ENCODE results near the gene PGM1. TPM values are rescaled to one million over a fixed set of nuclear protein-coding genes. Genes with fewer than 3 reads are reported as not detected.

The PGM1 gene
- total and polyA plus RNA-seq, 2 of the 13 experiments (the other 11 are each of a cell fraction or from before 2014, with no cell fraction given) = 51.6 to 105 TPM

GRCh38 chr1:63601061-63601460 is 7.8 kb downstream of the PGM1 start (continued):
- TF ChIP-seq ZFP90 (CRISPR knock-in tag; IDR thresholded peaks at IDR 0.05; ENCODE audit: borderline replicate concordance) (no peak), ATM (IDR thresholded peaks at IDR 0.05; ENCODE audit: borderline replicate concordance) (no peak), GFI1 (CRISPR knock-in tag; IDR thresholded peaks at IDR 0.05; ENCODE audit: borderline replicate concordance) (no peak), ZNF775 (CRISPR knock-in tag; IDR thresholded peaks at IDR 0.05; ENCODE audit: borderline replicate concordance) (no peak), BATF2 (CRISPR knock-in tag; IDR thresholded peaks at IDR 0.05) (no peak), SIX1 (CRISPR knock-in tag; IDR thresholded peaks at IDR 0.05; ENCODE audit: borderline replicate concordance) (no peak), TOPORS (CRISPR knock-in tag; IDR thresholded peaks at IDR 0.05) (no peak), ZNF101 (CRISPR knock-in tag; IDR thresholded peaks at IDR 0.05; ENCODE audit: borderline replicate concordance, low read depth) (no peak)

GRCh38 chr1:63601463-63601862 is 8.3 kb downstream of the PGM1 start:
- ChIA-PET POLR2A (no interaction called here), CTCF (ENCODE audit: low intra/inter-chr PET ratio, low total read pairs) (no interaction called here)
- WGBS (ENCODE audit: low lambda C conversion rate) = 85% methylated on average over 4 of the region's 4 CpGs
- intact Hi-C loops (cut with micrococcal nuclease; ENCODE audit: unreplicated experiment) = no loop called here
- ATAC-seq (no peak), DNase-seq (ENCODE audit: low spot score) (no peak), FAIRE-seq (no peak)
- BruUV-seq (replicated peaks) = no TSS peak
- TF ChIP-seq ZNF550 (CRISPR knock-in tag; IDR thresholded peaks at IDR 0.05; ENCODE audit: borderline replicate concordance) = no peak
- no peak for TF ChIP-seq FOXJ3 (CRISPR knock-in tag; IDR thresholded peaks at IDR 0.05; ENCODE audit: borderline replicate concordance)
- TF ChIP-seq ARNT2 (CRISPR knock-in tag; IDR thresholded peaks at IDR 0.05; ENCODE audit: low read depth) = no peak
- no peak for TF ChIP-seq ZNF639 (CRISPR knock-in tag; conservative IDR thresholded peaks at IDR 0.05)
- TF ChIP-seq ZFP1 (CRISPR knock-in tag; IDR thresholded peaks at IDR 0.05) = no peak
- TF ChIP-seq, protein P1, sequence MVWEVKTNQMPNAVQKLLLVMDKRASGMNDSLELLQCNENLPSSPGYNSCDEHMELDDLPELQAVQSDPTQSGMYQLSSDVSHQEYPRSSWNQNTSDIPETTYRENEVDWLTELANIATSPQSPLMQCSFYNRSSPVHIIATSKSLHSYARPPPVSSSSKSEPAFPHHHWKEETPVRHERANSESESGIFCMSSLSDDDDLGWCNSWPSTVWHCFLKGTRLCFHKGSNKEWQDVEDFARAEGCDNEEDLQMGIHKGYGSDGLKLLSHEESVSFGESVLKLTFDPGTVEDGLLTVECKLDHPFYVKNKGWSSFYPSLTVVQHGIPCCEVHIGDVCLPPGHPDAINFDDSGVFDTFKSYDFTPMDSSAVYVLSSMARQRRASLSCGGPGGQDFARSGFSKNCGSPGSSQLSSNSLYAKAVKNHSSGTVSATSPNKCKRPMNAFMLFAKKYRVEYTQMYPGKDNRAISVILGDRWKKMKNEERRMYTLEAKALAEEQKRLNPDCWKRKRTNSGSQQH (CRISPR knock-in tag; IDR thresholded peaks at IDR 0.05; ENCODE audit: low read depth) = no peak
- no peak for TF ChIP-seq ATF4 (CRISPR knock-in tag; IDR thresholded peaks at IDR 0.05)
- no peak for TF ChIP-seq SATB2 (CRISPR knock-in tag; IDR thresholded peaks at IDR 0.05)
- TF ChIP-seq, protein P2, sequence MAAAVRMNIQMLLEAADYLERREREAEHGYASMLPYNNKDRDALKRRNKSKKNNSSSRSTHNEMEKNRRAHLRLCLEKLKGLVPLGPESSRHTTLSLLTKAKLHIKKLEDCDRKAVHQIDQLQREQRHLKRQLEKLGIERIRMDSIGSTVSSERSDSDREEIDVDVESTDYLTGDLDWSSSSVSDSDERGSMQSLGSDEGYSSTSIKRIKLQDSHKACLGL (CRISPR knock-in tag; IDR thresholded peaks at IDR 0.05) = no peak
- Histone ChIP-seq H3K79me2 (ENCODE audit: insufficient read depth, low read length) (peaks cover 75% of the 10 kb centered on the region), H3K27me3 (ENCODE audit: control insufficient read depth in 1 of 2, insufficient read depth in 2 of 2, low read length in 2 of 2) (no peaks in the 10 kb centered on the region), H2AFZ (ENCODE audit: low read length) (no peak overlapping the region), H3K4me3 (replicated peaks in 1 of 3; ENCODE audit: insufficient read depth in 1 of 3, low read depth in 2 of 3, low read length in 3 of 3) (no peak overlapping the region), H3K4me1 (ENCODE audit: insufficient read depth, low read length) (peaks cover 71% of the 10 kb centered on the region), H3K9me3 (ENCODE audit: low read length) (no peaks in the 10 kb centered on the region), H4K20me1 (ENCODE audit: insufficient read depth, low read length) (no peaks in the 10 kb centered on the region), H3K9ac (ENCODE audit: insufficient read depth, low read depth, low read length) (no peak overlapping the region), H3K27ac (ENCODE audit: extremely low read length, insufficient read depth, low read length) (no peak overlapping the region), H3K36me3 (replicated peaks in 1 of 2; ENCODE audit: control insufficient read depth in 1 of 2, insufficient read depth in 2 of 2, low read length in 2 of 2) (peaks cover 2 to 34% of the 10 kb centered on the region in 2 experiments; a peak in 3 of 5 replicates), H3K4me2 (ENCODE audit: low read depth, low read length) (no peak overlapping the region)
- in situ Hi-C loops (cut with HindIII; ENCODE audit: extremely low pct_ligation_motif_present, low pct_unique_long_range_greater_than_20kb) = loop anchor here (25.0 kb wide), 1 partner anchor 311 kb away; no protein-coding TSS in a partner anchor

All from HepG2 (cell line).